Measurements from ENCODE around the gene ZMYND10. TPM values are rescaled to one million over a fixed set of nuclear protein-coding genes. Genes with fewer than 3 reads are reported as not detected.
"Not testable (repeated sequence)": the region's sequence is repeated elsewhere in the genome, so short reads cannot be mapped to it uniquely, and the experiment has no call there.

ZMYND10 gene
- total RNA-seq, 5 donors from 2014 or later (not counting 1 experiment from before 2014, with no cell fraction given) = 1.2 to 6.1 (median 2.9) TPM

DNA sequence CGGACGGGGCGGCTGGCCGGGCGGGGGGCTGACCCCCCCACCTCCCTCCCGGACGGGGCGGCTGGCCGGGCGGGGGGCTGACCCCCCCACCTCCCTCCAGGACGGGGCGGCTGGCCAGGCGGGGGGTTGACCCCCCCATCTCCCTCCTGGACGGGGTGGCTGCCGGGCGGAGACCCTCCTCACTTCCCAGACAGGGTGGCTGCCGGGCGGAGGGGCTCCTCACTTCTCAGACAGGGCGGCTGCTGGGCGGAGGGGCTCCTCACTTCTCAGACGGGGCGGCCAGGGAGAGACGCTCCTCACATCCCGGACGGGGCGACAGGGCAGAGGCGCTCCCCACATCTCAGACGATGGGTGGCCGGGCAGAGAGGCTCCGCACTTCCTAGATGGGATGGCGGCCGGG lies 33.5 kb downstream of the ZMYND10 start:
- POLR2A ChIA-PET; H3K27me3 ChIP-seq (replicated peaks in 1 of 2; ENCODE audit: control insufficient read depth in 2 of 2, extremely low read depth in 1 of 2, insufficient read depth in 2 of 2, low read length in 1 of 2); H3K27ac Mint-ChIP-seq; H3K4me3 ChIP-seq (ENCODE audit: control insufficient read depth in 1 of 2, extremely low read depth in 1 of 2, low read length in 1 of 2); ATAC-seq (replicated peaks in 1 of 4); H3K36me3 ChIP-seq (ENCODE audit: control insufficient read depth in 2 of 2, extremely low read depth in 1 of 2, insufficient read depth in 1 of 2, low read length in 1 of 2); DNase-seq; H3K9me3 ChIP-seq; H3K27ac ChIP-seq (ENCODE audit: low read length); H3K9me3 Mint-ChIP-seq; H3K27me3 Mint-ChIP-seq; H3K36me3 Mint-ChIP-seq; CTCF ChIA-PET; H3K4me3 Mint-ChIP-seq: not testable (repeated sequence)
- WGBS (ENCODE audit: insufficient coverage) = 80% methylated on average over 1 of the region's 32 CpGs
- H3K4me1 Mint-ChIP-seq = peaks cover 10 to 13% (median 13%) of the 10 kb centered on the region in 3 donors
- peaks cover 0 to 16% of the 10 kb centered on the region in 2 experiments for H3K4me1 ChIP-seq (ENCODE audit: control insufficient read depth in 1 of 2, extremely low read depth in 1 of 2, insufficient read depth in 2 of 2, low read length in 2 of 2)

DNA sequence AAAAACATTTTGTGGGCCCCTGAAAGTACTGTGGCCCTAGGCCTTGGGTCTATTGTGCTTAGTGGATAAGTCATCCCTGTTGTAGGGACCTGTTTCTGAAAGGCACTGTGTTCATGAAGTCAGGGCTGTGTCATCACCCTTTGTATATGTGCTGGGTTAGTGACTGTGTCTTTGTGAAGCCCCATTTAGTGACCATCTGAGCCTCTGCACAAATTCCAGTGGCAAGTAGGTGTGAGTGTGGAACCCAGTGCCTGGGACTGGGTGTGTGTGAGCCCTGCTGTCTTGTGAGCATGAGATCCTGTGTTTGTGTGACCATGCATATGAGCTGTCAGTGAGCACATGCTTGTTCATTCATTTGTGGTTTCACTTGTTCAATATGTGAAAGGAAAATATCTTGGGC lies 40.9 kb downstream of the ZMYND10 start:
- Histone ChIP-seq H3K9me3 (no peaks in the 10 kb centered on the region), H3K4me1 (ENCODE audit: control insufficient read depth in 1 of 2, extremely low read depth in 1 of 2, insufficient read depth in 2 of 2, low read length in 2 of 2) (peaks cover 4 to 17% of the 10 kb centered on the region in 2 experiments), H3K4me3 (ENCODE audit: control insufficient read depth in 1 of 2, extremely low read depth in 1 of 2, low read length in 1 of 2) (no peak overlapping the region), H3K27me3 (replicated peaks in 1 of 2; ENCODE audit: control insufficient read depth in 2 of 2, extremely low read depth in 1 of 2, insufficient read depth in 2 of 2, low read length in 1 of 2) (no peaks in the 10 kb centered on the region), H3K36me3 (ENCODE audit: control insufficient read depth in 2 of 2, extremely low read depth in 1 of 2, insufficient read depth in 1 of 2, low read length in 1 of 2) (peaks cover 0 to 4% of the 10 kb centered on the region in 2 donors), H3K27ac (ENCODE audit: low read length) (no peak overlapping the region)
- no peak for DNase-seq
- no peak for ATAC-seq (replicated peaks in 1 of 4)
- Mint-ChIP-seq H3K4me1 (peaks cover 11 to 13% (median 12%) of the 10 kb centered on the region in 3 donors), H3K9me3 (no peaks in the 10 kb centered on the region), H3K27ac (no peak overlapping the region), H3K36me3 (no peaks in the 10 kb centered on the region), H3K4me3 (no peak overlapping the region), H3K27me3 (no peaks in the 10 kb centered on the region)
- CTCF ChIA-PET = interaction anchor here (0.6 to 1.4 kb wide), 2 partner anchors 19 to 50 kb away, joined by 3 read pairs; no protein-coding TSS in a partner anchor
- POLR2A ChIA-PET = no interaction called here

- H3K27ac Mint-ChIP-seq = no peak within 1 kb of the TSS
- H3K27me3 ChIP-seq (replicated peaks in 1 of 2; ENCODE audit: control insufficient read depth in 2 of 2, extremely low read depth in 1 of 2, insufficient read depth in 2 of 2, low read length in 1 of 2) = no peaks in the 10 kb centered on the region
- peaks cover 21 to 23% (median 21%) of the 10 kb centered on the region in 3 donors for H3K4me1 Mint-ChIP-seq
- H3K4me3 Mint-ChIP-seq = no peak within 1 kb of the TSS
- H3K36me3 ChIP-seq (ENCODE audit: control insufficient read depth in 2 of 2, extremely low read depth in 1 of 2, insufficient read depth in 1 of 2, low read length in 1 of 2) = peaks cover 0 to 4% of the 10 kb centered on the region in 2 donors
- no peak within 1 kb of the TSS for H3K4me3 ChIP-seq (ENCODE audit: control insufficient read depth in 1 of 2, extremely low read depth in 1 of 2, low read length in 1 of 2)
- H3K9me3 ChIP-seq = no peaks in the 10 kb centered on the region
- H3K27ac ChIP-seq (ENCODE audit: low read length) = no peak within 1 kb of the TSS
- peaks cover 8 to 26% of the 10 kb centered on the region in 2 experiments for H3K4me1 ChIP-seq (ENCODE audit: control insufficient read depth in 1 of 2, extremely low read depth in 1 of 2, insufficient read depth in 2 of 2, low read length in 2 of 2)
- ChIA-PET POLR2A (no interaction called here), CTCF (no interaction called here)
- ATAC-seq (replicated peaks in 1 of 4) (no peak), DNase-seq (no peak)
- WGBS (ENCODE audit: insufficient coverage) = 89% methylated on average over 10 of the region's 14 CpGs
- no peaks in the 10 kb centered on the region for H3K9me3 Mint-ChIP-seq
- H3K36me3 Mint-ChIP-seq = no peaks in the 10 kb centered on the region
- H3K27me3 Mint-ChIP-seq = no peaks in the 10 kb centered on the region
Observed at GRCh38 chr3:50303013-50303815, 42.3 kb downstream of the ZMYND10 start, which contains the start of gene HYAL1. HYAL1 (minus strand) TSS chr3:50303574; CDS start chr3:50302956, 618 bp downstream.

DNA sequence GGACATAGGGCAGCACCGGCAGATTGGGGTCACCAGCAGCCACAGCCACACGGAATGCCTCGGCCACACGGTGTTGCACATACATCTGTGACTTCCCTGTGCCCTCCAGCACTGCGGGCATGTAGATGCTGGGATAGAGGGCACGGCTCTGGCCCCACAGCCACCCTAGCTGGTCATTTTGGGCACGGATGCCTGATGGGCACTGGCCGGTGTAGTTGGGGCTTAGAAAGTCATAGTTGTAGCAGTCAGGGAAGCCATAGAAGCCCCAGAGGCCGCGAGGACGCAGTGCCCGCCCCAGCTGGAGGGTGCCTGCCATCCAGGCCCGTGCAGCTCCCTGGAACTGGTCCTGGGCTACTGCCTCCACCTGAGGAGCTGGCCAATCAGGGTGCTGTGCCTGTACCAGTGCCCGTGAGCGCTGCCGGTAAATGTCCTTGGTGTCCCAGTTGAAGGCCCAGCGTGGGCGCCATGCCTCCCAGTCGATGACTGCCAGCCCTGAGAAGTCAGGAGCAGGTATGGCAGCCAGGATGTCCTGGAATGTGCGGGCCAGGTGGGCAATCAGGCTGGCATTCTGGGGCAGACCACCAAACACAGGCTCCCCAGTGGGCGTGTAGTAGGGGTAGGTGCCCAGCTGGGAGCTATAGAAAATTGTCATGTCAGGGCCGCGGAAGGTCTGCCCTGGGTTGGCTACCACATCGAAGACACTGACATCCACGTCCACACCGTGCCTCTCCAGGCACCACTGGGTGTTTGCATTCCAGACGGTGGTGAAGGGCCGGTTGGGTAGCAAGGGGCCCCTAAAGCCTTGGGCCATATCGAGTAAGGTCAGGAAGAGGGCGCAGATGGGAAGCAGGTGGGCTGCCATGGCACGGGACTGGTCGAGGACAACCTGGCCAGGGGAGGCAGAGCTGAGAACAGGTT lies 43.2 kb downstream of the ZMYND10 start:
- DNase-seq (no peak), ATAC-seq (replicated peaks in 1 of 4) (no peak)
- Histone ChIP-seq H3K4me3 (ENCODE audit: control insufficient read depth in 1 of 2, extremely low read depth in 1 of 2, low read length in 1 of 2) (no peak overlapping the region), H3K36me3 (ENCODE audit: control insufficient read depth in 2 of 2, extremely low read depth in 1 of 2, insufficient read depth in 1 of 2, low read length in 1 of 2) (peaks cover 0 to 4% of the 10 kb centered on the region in 2 donors), H3K27me3 (replicated peaks in 1 of 2; ENCODE audit: control insufficient read depth in 2 of 2, extremely low read depth in 1 of 2, insufficient read depth in 2 of 2, low read length in 1 of 2) (no peaks in the 10 kb centered on the region), H3K27ac (ENCODE audit: low read length) (no peak overlapping the region), H3K9me3 (no peaks in the 10 kb centered on the region), H3K4me1 (ENCODE audit: control insufficient read depth in 1 of 2, extremely low read depth in 1 of 2, insufficient read depth in 2 of 2, low read length in 2 of 2) (peaks cover 9 to 34% of the 10 kb centered on the region in 2 experiments)
- ChIA-PET CTCF (no interaction called here), POLR2A (no interaction called here)
- WGBS (ENCODE audit: insufficient coverage) = 96% methylated on average over 32 of the region's 32 CpGs
- H3K27me3 Mint-ChIP-seq = no peaks in the 10 kb centered on the region
- H3K4me3 Mint-ChIP-seq = no peak overlapping the region
- no peak overlapping the region for H3K27ac Mint-ChIP-seq
- no peaks in the 10 kb centered on the region for H3K9me3 Mint-ChIP-seq
- H3K4me1 Mint-ChIP-seq = peaks cover 25 to 30% (median 30%) of the 10 kb centered on the region in 3 donors
- no peaks in the 10 kb centered on the region for H3K36me3 Mint-ChIP-seq

DNA sequence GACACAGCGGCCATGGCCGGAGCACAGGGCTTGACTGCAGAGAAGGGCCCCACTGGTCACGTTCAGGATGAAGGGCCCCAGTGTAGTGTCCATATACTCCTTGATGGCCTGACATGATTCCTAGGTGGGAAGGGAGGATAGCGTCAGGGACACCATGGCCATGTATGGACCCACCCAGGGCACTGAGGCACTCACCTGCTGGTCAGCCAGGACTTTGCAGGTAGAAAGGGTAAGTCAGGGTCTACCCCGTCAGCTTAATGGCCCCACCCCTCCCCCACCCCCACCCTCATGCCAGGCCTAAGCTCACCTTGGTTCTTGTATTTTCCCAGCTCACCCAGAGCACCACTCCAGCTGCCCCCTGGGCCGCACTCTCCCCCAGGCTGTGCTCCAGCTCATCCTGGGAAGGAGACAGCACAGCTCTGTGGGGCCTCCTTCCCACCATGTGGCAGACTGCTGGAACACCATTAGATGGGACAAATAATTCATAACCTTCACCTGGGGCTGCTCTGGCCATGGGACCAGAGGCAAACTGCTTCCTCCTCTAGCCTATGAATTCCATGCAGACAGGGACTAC lies 44.8 kb downstream of the ZMYND10 start:
- POLR2A ChIA-PET = interaction anchor here (0.6 to 1.9 kb wide), 2 partner anchors 36 to 49 kb away, joined by 5 to 10 read pairs; no protein-coding TSS in a partner anchor
- no peaks in the 10 kb centered on the region for H3K9me3 Mint-ChIP-seq
- CTCF ChIA-PET = interaction anchor here in 1 of 2 donors (0.6 kb wide), 1 partner anchor 26 kb away, joined by 3 read pairs; no protein-coding TSS in a partner anchor

More for the DNA sequence above, 44.8 kb downstream of the ZMYND10 start:
- ATAC-seq (replicated peaks in 1 of 4) (no peak), DNase-seq (no peak)
- Mint-ChIP-seq H3K4me3 (peak overlapping the region; percentile 28 to 97 (median 96)), H3K36me3 (no peaks in the 10 kb centered on the region), H3K27ac (peak overlapping the region; percentile 98 to 100), H3K27me3 (no peaks in the 10 kb centered on the region), H3K4me1 (peaks cover 25 to 33% (median 33%) of the 10 kb centered on the region in 3 donors)
- no peaks in the 10 kb centered on the region for H3K27me3 ChIP-seq (replicated peaks in 1 of 2; ENCODE audit: control insufficient read depth in 2 of 2, extremely low read depth in 1 of 2, insufficient read depth in 2 of 2, low read length in 1 of 2)
- peaks cover 4 to 5% of the 10 kb centered on the region in 2 donors for H3K36me3 ChIP-seq (ENCODE audit: control insufficient read depth in 2 of 2, extremely low read depth in 1 of 2, insufficient read depth in 1 of 2, low read length in 1 of 2)
- no peak overlapping the region for H3K27ac ChIP-seq (ENCODE audit: low read length)
- WGBS (ENCODE audit: insufficient coverage) = 98% methylated on average over 4 of the region's 6 CpGs
- H3K4me1 ChIP-seq (ENCODE audit: control insufficient read depth in 1 of 2, extremely low read depth in 1 of 2, insufficient read depth in 2 of 2, low read length in 2 of 2) = peaks cover 9 to 38% of the 10 kb centered on the region in 2 experiments
- no peak overlapping the region for H3K4me3 ChIP-seq (ENCODE audit: control insufficient read depth in 1 of 2, extremely low read depth in 1 of 2, low read length in 1 of 2)
- H3K9me3 ChIP-seq = no peaks in the 10 kb centered on the region
